AG09309 (cell line): ENCODE measurements around the gene SLC15A3.

Experiments
- DNase-seq: peaks from one replicate; pipeline ENCODE4 v3.0.0-alpha.2; 2010; ENCODE audit warnings: low read depth
- H3K4me3 ChIP-seq: 2 replicates; pipeline ENCODE4 v1.5.1; 2011; ENCODE audit warnings: mild to moderate bottlenecking, low read depth, low read length, moderate library complexity; ENCODE audit not compliant: control insufficient read depth
- CTCF ChIP-seq: IDR thresholded peaks from 2 replicates; pipeline ENCODE4 v1.5.1; 2011; ENCODE audit warnings: mild to moderate bottlenecking, low read depth, low read length, inconsistent platforms; ENCODE audit not compliant: insufficient read depth, control insufficient read depth; ENCODE audit errors: missing control alignments

The SLC15A3 gene

GRCh38 chr11:60927600-60927999 lies 24.4 kb downstream of the SLC15A3 start:
- DNase-seq: no peak
- H3K4me3 ChIP-seq: no peak overlapping the region
- TF ChIP-seq CTCF: no peak

- no peak overlapping the region for H3K4me3 ChIP-seq
- TF ChIP-seq CTCF: no peak
- no peak for DNase-seq
Observed at GRCh38 chr11:60927061-60927592, 24.8 kb downstream of the SLC15A3 start.

- no peak for DNase-seq
- no peak for TF ChIP-seq CTCF
- no peak overlapping the region for H3K4me3 ChIP-seq
Observed at GRCh38 chr11:60926500-60926899, 25.5 kb downstream of the SLC15A3 start.

- peak; percentile 16 for DNase-seq
- no peak for TF ChIP-seq CTCF
- H3K4me3 ChIP-seq: no peak overlapping the region
Observed at GRCh38 chr11:60925868-60926267, 26.1 kb downstream of the SLC15A3 start.

GRCh38 chr11:60924906-60925853 lies 26.8 kb downstream of the SLC15A3 start:
- no peak for DNase-seq
- H3K4me3 ChIP-seq: peak overlapping the region; percentile 73

More at GRCh38 chr11:60924906-60925853, 26.8 kb downstream of the SLC15A3 start:
- no peak for TF ChIP-seq CTCF
